GM12878 (cell line): ENCODE data around the gene ASCC2. TPM values are rescaled to one million over a fixed set of nuclear protein-coding genes. Genes with fewer than 3 reads are reported as not detected.

ENCODE experiments used
- ASH2L ChIP-seq: fragments of 300-600, 200-600 bp; sonication (generic); IDR thresholded peaks from 2 replicates; pipeline ENCODE4 v1.6.1; 2017; ENCODE audit warnings: low read depth, mild to moderate bottlenecking, borderline replicate concordance
- BCLAF1 ChIP-seq: fragments of 450-650 bp; IDR thresholded peaks from 2 replicates; pipeline ENCODE4 v1.6.1; 2017; ENCODE audit warnings: antibody characterized with exemption, mild to moderate bottlenecking, moderate library complexity
- BHLHE40 ChIP-seq, 2 experiments: fragments of 450-650 bp in 1 of 2; IDR thresholded peaks; 2 replicates each; pipeline ENCODE4 v1.6.1; 2011 to 2017; ENCODE audit warnings: low read depth in 2 of 2, borderline replicate concordance in 1 of 2, improper control_type of control experiment in 1 of 2, low read length in 1 of 2, mild to moderate bottlenecking in 1 of 2
- CBX3 ChIP-seq: fragments of 200-600 bp; sonication (generic); IDR thresholded peaks from 2 replicates; pipeline ENCODE4 v1.6.1; 2016; ENCODE audit warnings: low read depth, borderline replicate concordance
- CHD2 ChIP-seq: IDR thresholded peaks from 2 replicates; pipeline ENCODE4 v1.6.1; 2011; ENCODE audit warnings: low read depth, low read length, improper control_type of control experiment, borderline replicate concordance
- CREB1 ChIP-seq: IDR thresholded peaks from 2 replicates; pipeline ENCODE4 v1.6.1; 2012; ENCODE audit warnings: low read depth, mild to moderate bottlenecking, inconsistent platforms
- EED ChIP-seq: sonication (generic); IDR thresholded peaks from 2 replicates; pipeline ENCODE4 v1.6.1; 2016; ENCODE audit warnings: antibody characterized with exemption, low read depth
- ESRRA ChIP-seq: IDR thresholded peaks from 2 replicates; pipeline ENCODE4 v1.6.1; 2012; ENCODE audit warnings: mild to moderate bottlenecking, low read length, improper control_type of control experiment
- EZH2 ChIP-seq: IDR thresholded peaks from 2 replicates; pipeline ENCODE4 v1.6.1; 2012; ENCODE audit warnings: low read depth, mild to moderate bottlenecking, control low read depth, inconsistent platforms, low read length, borderline replicate concordance; ENCODE audit not compliant: control insufficient read depth
- IKZF2 ChIP-seq, 2 experiments: fragments of 450-650 bp; IDR thresholded peaks; 2 replicates each; pipeline ENCODE4 v1.6.1; 2017; ENCODE audit warnings: mild to moderate bottlenecking in 2 of 2, moderate library complexity in 2 of 2
- JUND ChIP-seq: IDR thresholded peaks from 2 replicates; pipeline ENCODE4 v1.6.1; 2012; ENCODE audit warnings: low read depth, mild to moderate bottlenecking, low read length, improper control_type of control experiment, moderate library complexity
- KAT2A ChIP-seq: conservative IDR thresholded peaks from 2 replicates; pipeline ENCODE4 v1.6.1; 2011; ENCODE audit warnings: low read depth, low read length; ENCODE audit not compliant: control insufficient read depth
- KDM1A ChIP-seq: fragments of 200-600 bp; sonication (generic); IDR thresholded peaks from 2 replicates; pipeline ENCODE4 v1.6.1; 2016; ENCODE audit warnings: borderline replicate concordance
- MTA3 ChIP-seq: IDR thresholded peaks from 2 replicates; pipeline ENCODE4 v1.6.1; 2012; ENCODE audit warnings: low read length, inconsistent platforms, borderline replicate concordance
- NKRF ChIP-seq: fragments of 450-650 bp; conservative IDR thresholded peaks from 2 replicates; pipeline ENCODE4 v1.6.1; 2017; ENCODE audit warnings: mild to moderate bottlenecking, moderate library complexity
- PAX5 ChIP-seq: IDR thresholded peaks from 2 replicates; pipeline ENCODE4 v1.6.1; 2011; ENCODE audit warnings: low read depth, low read length, borderline replicate concordance
- PKNOX1 ChIP-seq: fragments of 450-650 bp; IDR thresholded peaks from 2 replicates; pipeline ENCODE4 v1.6.1; 2016; ENCODE audit warnings: mild to moderate bottlenecking
- RAD21 ChIP-seq: IDR thresholded peaks from 2 replicates; pipeline ENCODE4 v1.6.1; 2011; ENCODE audit warnings: mild to moderate bottlenecking, low read depth, low read length, moderate library complexity; ENCODE audit not compliant: insufficient read depth
- RUNX3 ChIP-seq: IDR thresholded peaks from 2 replicates; pipeline ENCODE4 v1.6.1; 2012; ENCODE audit warnings: low read length, inconsistent platforms
- USF2 ChIP-seq: IDR thresholded peaks from 2 replicates; pipeline ENCODE4 v1.6.1; 2011; ENCODE audit warnings: low read depth, low read length, improper control_type of control experiment, borderline replicate concordance
- WRNIP1 ChIP-seq: IDR thresholded peaks from 2 replicates; pipeline ENCODE4 v1.6.1; 2011; ENCODE audit warnings: low read depth, low read length, improper control_type of control experiment, borderline replicate concordance
- YBX1 ChIP-seq: fragments of 450-650 bp; IDR thresholded peaks from 2 replicates; pipeline ENCODE4 v1.6.1; 2016; ENCODE audit warnings: antibody characterized with exemption
- polyA plus RNA-seq, 11 experiments: library from polyadenylated mRNA; depleted of rRNA in 4 of 11; unstranded in 6 of 11; stranded (reverse) in 5 of 11; fragments of >200 nt; fragmentation: Nextera tagmentation in 4 of 11; fragmentation: Illumina TruSeq in 1 of 11; extraction: Ambion mirVana in 4 of 11; extraction: Trizol in 1 of 11; gene quantifications; 1 replicate in 1 of 11; 2 replicates in 10 of 11; pipeline versions ENCODE4 v1.2.1 to v1.2.3, GENCODE V29; 2011 to 2016; ENCODE audit warnings: inconsistent platforms in 2 of 11, missing spikeins in 2 of 11, low read depth in 1 of 11
- total RNA-seq, 4 experiments: library from RNA; depleted of rRNA in 3 of 4; stranded (reverse); fragments of >200 nt in 3 of 4; fragmentation: Illumina TruSeq in 1 of 4; extraction: Trizol in 1 of 4; gene quantifications; 2 replicates each; pipeline versions ENCODE4 v1.2.1 to v1.2.3, GENCODE V29; 2013 to 2021

Gene ASCC2
- total and polyA plus RNA-seq, 10 of the 15 experiments (the other 5 are each of a cell fraction or from before 2014, with no cell fraction given): 5.3 to 91.4 (median 56.5) TPM

- TF ChIP-seq MTA3 (0 out of 2 replicates have a peak, but pooled peaks have one; percentile 37), JUND (no peak), CREB1 (peak; percentile 92), RAD21 (0 out of 2 replicates have a peak, but pooled peaks have one; percentile 7), USF2 (no peak), RUNX3 (peak; percentile 67), EZH2 (no peak), CBX3 (no peak), CHD2 (no peak), NKRF (no peak), YBX1 (no peak), IKZF2 (IDR thresholded peaks at IDR 0.05) (peak; percentile 23 to 68; a peak in 2 of 4 replicates), KDM1A (no peak), BHLHE40 (IDR thresholded peaks at IDR 0.05; ENCODE audit: borderline replicate concordance in 1 of 2, low read depth in 2 of 2, low read length in 1 of 2) (no peak), PAX5 (no peak), WRNIP1 (no peak), BCLAF1 (no peak), KAT2A (no peak), ASH2L (no peak), PKNOX1 (peak; percentile 53), ESRRA (no peak), EED (peak; percentile 58; the same call in 1 of the 2 replicates)
Observed at GRCh38 chr22:29821291-29822016, 16.6 kb downstream of the ASCC2 start (continued).
